Activated CD4-positive, alpha-beta T cell treated with anti-CD3 and anti-CD28 coated beads, Interleukin-2, amount 50 U/mL, for 48 hours (primary cell): ENCODE data around the gene ACTR6.
"Not testable (repeated sequence)": the region's sequence is repeated elsewhere in the genome, so short reads cannot be mapped to it uniquely, and the experiment has no call there.

ENCODE experiments used
- DNase-seq, 2 experiments: peaks; one replicate each; pipeline ENCODE4 v3.0.0-alpha.2; 2020

Gene ACTR6

DNA sequence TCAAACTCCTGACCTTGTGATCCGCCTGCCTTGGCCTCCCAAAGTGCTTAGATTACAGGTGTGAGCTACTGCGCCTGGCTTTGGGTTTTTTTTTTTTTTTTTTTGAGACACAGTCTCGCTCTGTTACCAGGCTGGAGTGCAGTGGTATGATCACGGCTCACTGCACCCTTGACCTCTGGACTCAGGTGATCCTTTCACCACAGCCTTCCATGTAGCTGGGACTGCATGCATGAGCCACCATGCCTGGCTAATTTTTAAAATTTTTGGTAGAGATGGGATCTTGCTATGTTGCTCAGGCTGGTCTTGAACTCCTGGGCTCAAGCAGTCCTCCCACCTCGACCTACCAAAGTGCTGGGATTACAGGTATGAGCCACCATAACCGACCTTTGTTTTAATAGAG is 21.6 kb downstream of the ACTR6 start:
- not testable (repeated sequence) for DNase-seq

DNA sequence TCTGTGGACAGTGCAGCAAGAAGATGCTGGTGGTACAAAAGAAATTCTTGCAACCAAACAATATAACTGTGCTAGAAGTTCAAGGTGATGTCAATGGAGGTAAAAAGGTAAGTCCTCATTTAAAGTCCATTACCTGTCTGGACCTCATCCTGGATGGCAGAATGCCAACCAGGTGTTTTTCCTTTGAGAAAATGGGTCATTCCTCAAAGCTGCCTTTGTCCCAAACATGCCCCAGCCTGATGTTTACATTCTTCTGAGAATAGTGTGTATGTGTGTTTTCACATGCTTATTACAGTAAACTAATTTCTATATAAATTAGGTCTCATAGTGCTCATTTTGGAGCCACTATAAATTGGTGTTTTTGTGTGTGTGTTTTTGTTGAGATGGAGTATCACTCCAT is 24.9 kb downstream of the ACTR6 start:
- DNase-seq: no peak

DNA sequence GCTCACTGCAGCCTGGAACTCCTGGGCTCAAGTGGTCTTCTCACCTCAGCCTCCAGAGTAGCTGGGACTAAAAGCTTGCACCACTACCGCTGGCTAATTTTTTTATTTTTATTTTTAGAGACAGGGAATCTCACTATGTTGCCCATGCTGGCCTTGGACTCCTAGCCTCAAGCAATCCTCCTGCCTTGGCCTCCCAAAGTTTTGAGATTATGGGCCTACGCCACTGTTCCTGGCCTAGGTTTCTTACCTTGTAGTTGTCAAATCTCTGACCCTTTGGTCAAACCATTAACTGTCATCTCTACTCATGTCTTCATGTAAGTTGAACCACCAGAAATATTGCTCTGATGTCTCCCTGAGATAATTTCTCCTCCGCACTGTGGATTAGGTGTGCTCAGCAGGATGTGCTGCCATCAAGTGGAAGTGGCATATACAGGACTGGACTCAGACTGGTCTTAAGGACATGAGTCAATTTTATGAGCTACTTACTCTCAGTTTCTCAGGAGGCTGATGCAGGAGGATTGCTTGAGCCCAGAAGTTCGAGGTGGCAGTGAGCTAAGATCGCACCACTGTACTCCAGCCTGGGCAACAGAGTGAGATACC is 28.5 kb downstream of the ACTR6 start:
- no peak for DNase-seq

DNA sequence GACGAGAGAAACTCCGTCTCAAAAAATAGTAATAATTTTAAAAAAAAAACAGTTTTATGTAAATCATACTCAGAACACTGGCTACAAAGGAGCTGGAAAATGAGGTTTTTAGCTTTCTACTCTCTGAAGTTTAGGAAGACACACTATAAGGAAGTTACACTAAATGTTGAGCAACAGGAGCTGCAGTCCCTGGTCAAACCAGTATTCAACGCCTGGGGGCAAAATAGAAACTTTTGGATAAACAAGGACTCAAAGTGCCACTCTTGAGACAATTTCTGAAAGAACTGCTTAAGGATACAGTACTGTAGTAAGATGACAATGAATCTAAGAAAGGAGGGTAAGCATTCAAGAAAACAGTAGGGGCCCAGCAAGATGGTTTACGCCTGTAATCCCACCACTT is 29.3 kb downstream of the ACTR6 start:
- no peak for DNase-seq

DNA sequence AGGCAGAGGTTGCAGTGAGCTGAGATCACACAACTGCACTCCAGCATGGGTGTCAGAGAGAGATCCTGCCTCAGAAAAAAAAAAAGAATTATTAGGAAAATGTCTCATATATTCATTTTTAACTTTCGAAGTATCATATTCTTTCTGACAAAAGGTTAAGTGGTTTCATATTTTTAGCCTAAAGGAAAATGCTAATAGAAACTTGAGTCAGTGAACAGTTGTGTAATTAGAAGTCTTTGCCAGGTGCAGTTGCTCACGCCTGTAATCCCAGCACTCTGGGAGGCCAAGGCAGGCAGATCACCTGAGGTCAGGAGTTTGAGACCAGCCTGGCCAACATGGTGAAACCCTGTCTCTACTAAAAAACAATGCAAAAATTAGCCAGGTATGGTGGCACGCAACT is 31.3 kb downstream of the ACTR6 start:
- DNase-seq: not testable (repeated sequence)

DNA sequence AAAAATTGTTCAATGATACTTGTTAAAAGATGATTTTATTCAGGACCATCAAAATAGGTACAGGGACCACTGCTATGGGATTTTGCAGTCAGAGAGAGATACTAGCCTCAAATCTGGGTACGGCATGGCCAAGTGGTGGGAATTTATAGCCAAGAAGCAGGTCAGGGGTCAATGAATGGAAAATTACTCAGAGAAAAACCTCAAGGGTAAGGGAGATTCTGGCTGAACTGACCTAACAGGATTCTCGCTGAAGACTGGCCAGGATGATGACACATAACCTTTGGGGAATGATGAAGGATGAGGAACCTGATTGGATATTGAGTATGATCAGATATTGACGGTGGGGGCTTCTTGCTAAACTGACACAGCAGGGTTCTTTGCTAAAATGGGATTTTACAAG is 33.6 kb downstream of the ACTR6 start:
- no peak for DNase-seq

DNA sequence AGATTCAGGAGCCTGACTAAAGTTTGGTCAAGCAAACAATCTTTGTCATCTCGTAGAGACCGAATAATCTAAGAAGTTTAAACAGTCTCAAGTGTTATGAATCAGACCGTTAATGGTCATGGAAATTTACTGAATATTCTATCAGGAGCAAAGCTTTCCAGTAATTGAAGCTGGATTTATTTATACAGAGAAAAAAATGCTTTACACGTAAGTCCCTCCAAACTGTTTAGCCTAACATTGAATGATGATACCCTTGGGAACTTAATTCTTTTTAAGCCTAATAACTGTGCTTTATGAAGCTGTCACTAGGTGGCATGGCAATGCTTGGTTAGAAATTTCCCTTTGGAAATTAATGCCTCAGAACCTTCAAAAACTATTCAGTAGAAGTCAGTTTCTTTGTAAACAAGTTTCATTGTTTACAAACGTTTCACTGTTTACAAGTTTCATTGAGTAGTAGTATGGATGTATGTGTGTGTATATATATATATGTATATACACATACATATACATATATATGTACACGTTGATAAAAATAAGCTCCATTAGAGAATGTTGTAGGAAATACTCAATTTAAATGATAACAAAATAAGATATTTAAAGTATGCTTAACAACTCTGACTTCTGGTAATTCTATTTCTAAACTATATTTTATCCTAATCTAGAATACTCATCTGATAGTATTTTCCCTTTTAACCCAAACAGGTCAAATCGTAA is 34.1 kb downstream of the ACTR6 start:
- DNase-seq: no peak

DNA sequence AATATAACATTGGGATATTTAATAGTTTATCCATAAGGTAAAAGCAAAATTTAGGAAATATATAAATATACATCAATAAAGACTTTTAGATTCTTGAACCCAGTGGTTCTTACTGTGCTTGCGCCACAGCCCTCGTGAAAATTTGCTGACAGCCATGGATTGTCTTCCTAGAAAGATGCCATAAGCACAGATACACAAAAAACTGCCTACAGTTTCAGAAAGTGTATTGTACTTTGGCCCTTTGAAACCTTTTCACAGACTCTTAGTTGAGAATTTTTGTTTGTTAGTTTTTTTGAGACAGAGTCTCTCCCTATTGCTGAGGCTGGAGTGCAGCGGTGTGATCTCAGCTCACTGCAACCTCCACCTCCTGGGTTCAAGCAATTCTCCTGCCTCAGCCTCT is 38.2 kb downstream of the ACTR6 start:
- DNase-seq: no peak

DNA sequence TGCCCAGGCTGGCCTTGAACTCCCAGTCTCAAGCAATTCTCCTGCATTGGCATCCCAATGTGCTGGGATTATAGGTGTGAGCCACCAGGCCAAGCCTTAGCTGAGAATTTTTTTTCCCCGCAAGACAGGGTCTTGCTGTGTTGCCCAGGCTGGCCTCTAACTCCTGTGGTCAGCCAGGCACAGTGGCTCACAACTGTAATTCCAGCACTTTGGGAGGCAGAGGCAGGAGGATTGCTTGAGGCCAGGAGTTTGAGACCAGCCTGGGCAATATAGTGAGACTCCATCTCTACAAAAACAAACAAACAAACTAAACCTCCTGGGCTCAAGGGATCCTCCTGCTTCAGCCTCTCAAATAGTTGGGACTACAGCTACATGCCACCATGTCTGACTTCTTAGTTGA is 39.0 kb downstream of the ACTR6 start:
- no peak for DNase-seq

DNA sequence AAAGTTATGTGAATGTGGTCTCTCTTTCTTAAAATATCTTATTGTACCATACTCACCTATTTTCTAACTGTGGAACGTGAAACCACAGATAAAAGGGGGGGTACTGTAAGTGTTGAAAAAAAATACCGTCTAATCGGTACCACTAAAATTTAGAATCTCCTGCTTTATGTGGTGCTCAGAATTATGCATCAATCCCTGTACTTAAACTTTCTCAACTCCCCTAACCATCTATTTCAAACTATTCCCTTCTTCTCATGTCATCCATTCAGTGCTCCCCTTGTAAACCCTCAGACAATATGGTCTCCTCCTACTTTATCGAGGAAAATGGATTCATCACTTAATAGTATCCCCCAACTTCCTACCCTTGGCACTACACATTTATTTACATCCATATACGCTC is 42.5 kb downstream of the ACTR6 start:
- DNase-seq: no peak

DNA sequence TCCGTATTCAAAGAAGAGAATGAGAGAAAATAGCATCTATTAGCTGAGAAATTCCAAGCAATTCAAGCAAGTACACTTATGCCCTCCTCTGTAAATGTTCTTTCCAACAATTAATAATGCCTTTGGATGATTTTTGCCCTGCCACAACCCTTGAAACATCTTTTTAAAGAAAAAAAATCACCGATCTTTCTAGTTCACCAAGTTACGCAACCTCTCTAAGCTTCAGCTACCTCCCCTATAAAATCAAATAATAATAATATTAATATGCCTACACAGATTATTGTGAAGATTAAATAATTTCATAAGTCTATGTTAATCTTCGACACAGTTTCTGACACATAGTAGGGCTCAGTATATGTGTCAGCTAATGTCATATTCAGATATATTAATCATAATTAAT is 47.1 kb downstream of the ACTR6 start:
- no peak for DNase-seq

DNA sequence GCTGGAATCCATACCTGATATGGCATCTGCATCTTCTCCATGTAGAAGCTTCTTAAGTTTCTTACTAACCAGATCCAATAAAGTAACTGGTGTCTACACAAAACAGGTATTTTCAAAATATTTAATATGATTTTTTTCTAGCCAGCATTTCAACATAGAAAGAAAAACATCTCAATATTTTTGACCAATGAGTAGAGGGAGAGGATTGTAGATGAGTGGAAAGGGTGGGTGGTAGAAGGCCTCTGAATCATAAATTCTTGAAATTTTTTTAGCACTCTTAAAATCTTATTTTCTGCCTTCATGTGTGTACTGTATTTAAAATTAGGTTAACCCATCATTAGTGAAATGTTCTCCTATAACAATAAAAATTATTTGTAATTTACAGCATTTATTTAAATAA is 48.3 kb downstream of the ACTR6 start:
- DNase-seq: no peak

DNA sequence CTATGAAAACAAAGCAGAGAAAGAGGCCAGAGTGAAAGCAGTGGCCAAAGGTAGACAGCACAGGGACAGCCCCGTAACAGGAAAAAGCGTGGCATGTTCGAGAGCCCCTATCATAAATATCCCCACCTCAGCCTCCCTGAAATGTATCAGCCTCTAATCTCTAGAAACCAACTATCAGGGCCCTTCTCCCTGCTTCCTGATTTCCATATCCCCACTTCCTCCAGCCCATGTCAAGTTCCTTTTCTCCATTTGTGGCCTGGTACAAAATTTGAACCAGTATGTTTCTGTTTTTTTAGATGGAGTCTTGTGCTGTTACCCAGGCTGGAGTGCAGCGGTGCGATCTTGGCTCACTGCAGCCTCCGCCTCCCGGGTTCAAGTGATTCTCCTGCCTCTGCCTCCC is 49.3 kb downstream of the ACTR6 start:
- no peak for DNase-seq

DNA sequence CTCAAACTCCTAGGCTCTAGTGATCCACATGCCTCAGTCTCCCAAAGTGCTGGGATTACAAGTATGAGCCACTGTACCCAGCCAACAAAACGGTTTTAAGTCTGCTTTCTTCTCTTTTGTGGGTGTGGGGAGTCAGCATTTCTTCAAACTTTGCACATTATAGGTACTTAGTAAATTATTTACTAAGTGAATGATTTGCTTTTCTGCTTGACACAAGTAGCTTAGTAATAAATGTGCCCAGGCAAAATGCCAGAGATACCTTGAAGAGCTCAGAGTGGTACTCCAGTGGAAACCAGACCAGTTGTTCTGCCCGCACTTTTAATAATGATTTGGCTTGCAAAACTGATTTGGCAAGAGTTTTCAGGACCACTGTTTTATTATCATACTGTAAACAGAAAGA is 51.3 kb downstream of the ACTR6 start:
- DNase-seq: no peak

DNA sequence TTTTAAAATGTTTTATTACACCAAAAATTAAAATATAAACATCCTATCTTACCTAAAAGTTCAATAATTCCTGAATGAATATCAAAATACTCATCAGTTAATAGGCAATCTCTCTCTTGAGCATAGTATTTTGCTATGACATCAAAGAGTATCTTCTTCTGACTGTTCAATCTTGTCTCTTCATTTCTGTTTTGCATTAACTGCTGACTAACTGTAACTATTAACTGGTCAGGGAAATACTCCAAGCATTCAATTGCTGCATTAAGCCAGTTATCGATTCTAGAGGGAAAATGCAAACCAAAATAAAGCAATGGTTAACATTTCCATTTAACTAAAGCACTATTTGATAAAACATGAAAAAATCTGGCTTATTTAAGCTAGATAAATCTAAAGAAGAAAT is 52.8 kb downstream of the ACTR6 start:
- DNase-seq: no peak

DNA sequence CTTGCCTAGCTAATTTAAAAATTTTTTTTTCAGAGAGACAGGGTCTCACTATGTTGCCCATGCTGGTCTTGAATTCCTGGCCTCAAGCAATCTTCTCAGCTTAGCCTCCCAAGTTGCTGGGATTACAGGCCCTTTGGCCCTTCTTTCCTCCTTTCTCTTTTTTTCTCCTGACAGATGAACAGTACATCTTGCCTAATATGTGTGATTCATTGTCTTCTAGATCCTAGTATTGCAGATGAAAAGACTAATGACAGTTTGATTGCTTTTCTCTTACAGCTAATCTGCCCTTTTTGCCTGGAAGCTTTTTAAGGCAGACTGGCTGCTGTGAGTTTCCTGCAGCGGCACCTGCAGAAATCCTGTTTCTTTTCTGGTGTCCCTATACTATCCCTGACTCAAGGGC is 54.3 kb downstream of the ACTR6 start:
- DNase-seq: no peak

DNA sequence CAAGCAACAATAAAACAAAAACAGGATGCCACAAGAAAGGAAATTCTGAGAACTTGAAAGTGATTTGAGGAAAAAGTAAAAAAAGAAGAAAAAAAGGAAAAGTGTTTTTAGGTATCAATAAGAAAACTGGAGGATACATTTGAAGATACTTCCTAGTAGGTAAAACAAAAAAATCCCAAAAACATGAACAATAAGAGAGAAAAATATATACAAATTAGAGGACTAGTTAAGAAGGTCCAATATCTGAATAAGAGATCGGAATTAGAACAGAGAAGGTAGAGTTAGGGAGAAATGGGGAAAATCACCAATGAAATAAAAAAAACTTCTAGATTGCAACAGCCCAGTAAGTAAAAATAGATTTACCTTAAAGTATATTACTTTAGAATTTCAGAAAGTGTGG is 57.5 kb downstream of the ACTR6 start:
- no peak for DNase-seq

DNA sequence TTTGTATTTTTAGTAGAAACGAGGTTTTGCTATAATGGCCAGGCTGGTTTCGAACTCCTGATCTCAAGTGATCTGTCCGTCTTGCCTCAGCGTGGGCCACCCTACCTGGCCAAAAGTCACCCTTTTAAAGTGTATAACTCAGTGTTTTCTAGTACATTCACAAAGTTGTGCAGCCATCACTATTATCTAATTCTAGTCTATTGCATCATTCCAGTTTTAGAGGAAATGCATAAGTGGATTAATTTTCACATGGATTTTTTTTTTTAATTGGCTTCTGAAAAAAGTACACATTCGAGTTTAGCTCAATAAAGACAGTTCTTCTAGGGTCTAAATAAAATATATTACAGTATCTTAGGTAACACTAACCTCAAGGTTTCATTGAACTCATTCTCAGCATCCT is 62.5 kb downstream of the ACTR6 start:
- DNase-seq: no peak

DNA sequence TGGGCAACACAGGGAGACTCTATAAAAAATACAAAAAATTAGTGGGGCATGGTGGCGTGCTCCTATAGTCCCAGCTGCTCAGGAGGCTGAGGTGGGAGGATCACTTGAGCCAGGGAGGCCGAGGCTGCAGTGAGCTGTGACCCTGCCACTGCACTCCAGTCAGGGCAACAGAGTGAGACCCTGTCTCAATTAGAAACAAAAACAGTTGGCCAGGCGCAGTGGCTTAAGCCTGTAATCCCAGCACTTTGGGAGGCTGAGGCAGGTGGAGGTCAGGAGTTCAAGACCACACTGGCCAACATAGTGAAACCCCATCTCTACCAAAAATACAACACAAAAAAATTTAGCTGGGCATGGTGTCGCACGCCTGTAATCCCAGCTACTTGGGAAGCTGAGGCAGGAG is 64.5 kb downstream of the ACTR6 start:
- DNase-seq: not testable (repeated sequence)

DNA sequence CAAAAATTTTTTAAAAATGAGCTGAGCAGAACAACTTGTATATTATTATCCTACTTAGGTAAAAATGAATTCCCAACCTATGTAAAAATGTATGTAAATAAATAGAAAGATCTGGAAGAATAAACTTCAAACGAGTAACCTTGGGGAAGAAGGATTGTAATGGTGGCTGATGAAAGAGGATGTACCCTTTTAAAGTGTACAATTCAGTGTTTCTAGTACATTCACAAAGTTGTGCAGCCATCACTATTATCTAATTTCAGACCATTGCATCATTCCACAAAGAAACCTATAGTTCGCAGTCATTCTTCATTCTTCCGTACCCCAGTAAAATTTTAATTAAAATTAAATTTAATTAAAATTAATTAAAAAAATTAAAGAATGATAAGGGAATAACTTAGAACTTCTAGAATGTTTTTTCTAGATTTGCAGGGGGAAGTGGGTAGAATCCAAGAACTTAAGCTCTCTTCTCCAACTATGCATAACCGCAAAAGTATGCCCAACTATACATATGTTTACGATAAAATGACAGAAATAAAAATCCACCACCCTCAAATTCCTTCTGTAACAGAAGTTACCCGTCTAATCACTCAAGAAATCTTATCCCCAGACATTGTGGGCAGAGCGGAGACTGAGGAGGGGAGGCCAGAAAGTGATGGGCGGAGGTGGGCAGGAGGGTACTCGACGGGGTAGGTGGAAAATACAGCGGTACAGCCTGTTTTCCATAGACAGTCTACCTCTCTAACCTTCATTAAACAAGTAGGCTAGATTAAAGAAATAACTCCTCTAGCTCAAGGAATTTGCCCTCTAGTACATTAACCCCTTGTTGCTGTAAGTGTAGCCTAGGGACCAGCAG is 65.3 kb downstream of the ACTR6 start:
- DNase-seq: no peak

DNA sequence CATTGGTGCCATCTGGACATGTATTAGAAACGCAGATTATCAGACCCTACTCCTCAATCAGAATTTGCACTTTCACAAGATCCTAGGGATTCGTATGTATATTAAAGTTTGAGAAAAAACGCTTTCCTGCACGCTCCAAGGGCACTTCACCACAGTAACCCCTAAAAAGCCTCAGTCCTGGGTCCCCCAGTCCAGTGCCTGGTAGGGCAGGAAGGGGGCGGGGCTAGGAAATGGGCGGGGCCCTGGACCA is 65.9 kb downstream of the ACTR6 start:
- DNase-seq: peak in 1 of 2 experiments; percentile 98

DNA sequence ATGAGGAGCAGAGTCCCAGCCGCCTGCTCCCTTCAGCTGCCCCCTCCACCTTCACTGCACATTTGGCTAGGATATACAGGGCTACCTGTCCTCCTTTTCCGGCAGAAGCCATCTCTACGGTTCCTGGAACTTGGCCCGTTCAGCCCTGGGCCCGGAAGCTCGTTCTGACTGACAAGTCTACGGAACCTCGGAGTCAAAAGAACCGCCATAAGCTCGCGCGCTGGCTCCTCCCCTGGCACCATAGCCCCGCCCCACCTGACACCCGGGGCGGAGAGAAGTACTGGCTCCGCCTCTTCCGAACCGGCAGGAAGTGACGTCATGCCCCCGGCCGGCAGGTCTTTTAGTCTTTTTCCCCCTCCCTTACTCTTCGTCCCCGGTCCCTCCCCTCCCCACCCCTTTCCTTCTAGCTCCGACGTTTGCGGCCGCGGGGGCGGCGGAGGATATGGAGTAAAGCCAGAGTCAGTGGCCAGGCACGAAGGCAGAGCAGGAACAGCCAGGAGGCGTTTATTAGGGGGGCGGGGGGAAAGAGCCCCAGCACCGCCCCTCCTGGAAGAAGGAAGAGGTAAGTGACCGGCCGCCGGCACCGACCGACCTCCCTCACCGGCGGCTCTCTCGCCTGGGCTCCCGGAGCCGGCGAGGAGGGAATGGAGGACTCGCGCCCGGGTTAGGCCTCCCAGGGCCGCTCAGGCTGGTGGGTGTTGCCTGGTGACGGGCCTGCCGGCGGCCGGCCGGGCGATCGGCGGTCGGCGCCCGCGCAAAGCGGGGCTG is 66.4 kb downstream of the ACTR6 start, which contains the start of the genes DEPDC4 and SCYL2:
Gene DEPDC4, minus strand, starts transcription at position 245 of the 768 bp plus-strand sequence. Its CDS starts 3 bp downstream, at position 242.
Gene SCYL2, plus strand, starts transcription at position 343 of the 768 bp plus-strand sequence. CDS start 15,794 bp downstream, outside the sequence.
- peak; percentile 89 to 98 for DNase-seq

DNA sequence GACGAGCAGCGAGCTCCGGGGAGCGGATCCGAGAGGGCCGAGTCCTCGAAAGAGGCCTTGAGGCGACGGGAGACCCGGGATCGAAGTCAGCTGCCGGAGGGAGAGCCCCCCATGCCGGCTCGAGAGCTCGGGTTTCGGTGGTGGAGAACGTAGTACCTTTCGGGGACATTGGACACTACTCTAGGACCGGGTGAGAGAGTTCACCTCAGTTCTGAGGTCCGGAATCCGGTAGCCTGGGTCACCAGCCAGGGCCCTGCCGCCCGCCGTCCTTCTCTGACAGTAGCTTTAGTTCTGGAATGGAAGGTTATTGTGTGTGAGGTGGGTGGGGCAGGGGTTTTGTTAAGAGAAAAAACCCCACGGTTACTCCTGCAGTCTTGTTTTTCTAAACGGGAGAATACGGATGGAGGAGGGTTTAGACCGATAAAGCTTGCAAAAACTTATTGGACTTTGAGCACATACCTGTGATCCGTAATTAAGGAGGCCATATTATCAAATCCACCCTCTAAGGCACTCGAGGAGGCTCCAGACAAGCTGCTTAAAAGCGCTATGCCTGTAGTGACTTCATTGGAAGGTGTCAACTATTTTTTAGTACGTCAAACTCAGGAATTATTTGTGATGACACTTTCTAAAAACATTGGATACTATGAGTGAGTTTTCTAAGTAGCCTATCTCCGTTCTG is 67.1 kb downstream of the ACTR6 start:
- peak; percentile 17 to 37 for DNase-seq
